Urinary bladder (tissue), 4 donors: Measurements from ENCODE around the gene TRMT112. TPM values are rescaled to one million over a fixed set of nuclear protein-coding genes. Genes with fewer than 3 reads are reported as not detected.

Source experiments
- DNase-seq: peaks from one replicate; pipeline ENCODE4 v3.0.0-alpha.2; 2015; ENCODE audit errors: extremely low spot score
- H3K27ac ChIP-seq: one replicate; pipeline ENCODE4 v1.5.1; 2013; ENCODE audit warnings: low read depth, mild to moderate bottlenecking, moderate library complexity
- H3K36me3 ChIP-seq: one replicate; pipeline ENCODE4 v1.6.1; 2013; ENCODE audit warnings: mild to moderate bottlenecking, moderate library complexity; ENCODE audit not compliant: insufficient read depth
- H3K4me1 ChIP-seq: one replicate; pipeline ENCODE4 v1.6.1; 2013; ENCODE audit warnings: mild to moderate bottlenecking, moderate library complexity; ENCODE audit not compliant: insufficient read depth
- H3K4me3 ChIP-seq: one replicate; pipeline ENCODE4 v1.5.1; 2013; ENCODE audit warnings: low read depth, low read length
- whole genome bisulfite sequencing: extraction: QIAGEN DNeasy Blood & Tissue Kit; methylation state at CpG from one replicate; pipeline ENCODE4 v1.1.7; 2013; 5-methylcytosine and 5-hydroxymethylcytosine counted together
- polyA plus RNA-seq: library from polyadenylated mRNA; stranded (reverse); fragments of 200-250 nt; gene quantifications from one replicate; pipeline ENCODE4 v1.2.3, GENCODE V29; 2013
- total RNA-seq: library from RNA; depleted of rRNA; stranded (reverse); fragments of >200 nt; gene quantifications from one replicate; pipeline ENCODE4 v1.2.3, GENCODE V29; 2014
- donor health status: healthy with polysubstance abuse.
- donor health status: healthy.

Gene TRMT112
- total and polyA plus RNA-seq, 2 donors: 124 to 245 TPM

DNA sequence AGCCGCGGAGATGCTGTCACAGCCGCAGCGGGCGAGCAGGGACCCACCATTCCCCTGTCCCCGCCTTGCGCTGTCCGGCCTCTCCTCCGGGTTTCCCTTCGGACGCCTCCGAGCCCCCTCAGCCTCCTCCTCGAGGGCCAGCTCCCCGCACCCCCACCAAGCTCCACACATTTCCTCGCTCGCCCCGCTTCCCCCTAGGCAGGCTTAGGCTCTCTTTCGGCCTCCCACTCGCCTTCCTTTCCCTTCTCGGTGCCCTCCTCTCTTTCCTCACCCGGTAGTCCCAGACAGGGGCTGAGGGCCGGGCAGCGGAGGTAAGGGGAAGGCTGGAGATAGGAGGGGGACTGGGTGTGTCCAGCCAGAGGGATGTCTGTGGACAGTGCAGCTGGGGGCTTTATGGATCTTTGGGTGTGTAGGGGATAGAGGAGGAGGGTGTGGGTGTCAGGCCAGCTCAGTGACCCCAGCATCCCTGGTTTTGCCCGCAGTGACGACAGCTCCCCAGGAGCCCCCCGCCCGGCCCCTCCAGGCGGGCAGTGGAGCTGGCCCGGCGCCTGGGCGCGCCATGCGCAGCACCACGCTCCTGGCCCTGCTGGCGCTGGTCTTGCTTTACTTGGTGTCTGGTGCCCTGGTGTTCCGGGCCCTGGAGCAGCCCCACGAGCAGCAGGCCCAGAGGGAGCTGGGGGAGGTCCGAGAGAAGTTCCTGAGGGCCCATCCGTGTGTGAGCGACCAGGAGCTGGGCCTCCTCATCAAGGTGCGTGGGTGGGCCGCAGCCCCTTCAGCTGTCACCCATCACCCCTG lies 24.7 kb downstream of the TRMT112 start:
- WGBS: 32% methylated on average over 42 of the region's 42 CpGs
- Histone ChIP-seq H3K4me3 (peak overlapping the region; percentile 35), H3K27ac (no peak overlapping the region), H3K36me3 (no peaks in the 10 kb centered on the region), H3K4me1 (peaks cover 3% of the 10 kb centered on the region)
- no peak for DNase-seq

DNA sequence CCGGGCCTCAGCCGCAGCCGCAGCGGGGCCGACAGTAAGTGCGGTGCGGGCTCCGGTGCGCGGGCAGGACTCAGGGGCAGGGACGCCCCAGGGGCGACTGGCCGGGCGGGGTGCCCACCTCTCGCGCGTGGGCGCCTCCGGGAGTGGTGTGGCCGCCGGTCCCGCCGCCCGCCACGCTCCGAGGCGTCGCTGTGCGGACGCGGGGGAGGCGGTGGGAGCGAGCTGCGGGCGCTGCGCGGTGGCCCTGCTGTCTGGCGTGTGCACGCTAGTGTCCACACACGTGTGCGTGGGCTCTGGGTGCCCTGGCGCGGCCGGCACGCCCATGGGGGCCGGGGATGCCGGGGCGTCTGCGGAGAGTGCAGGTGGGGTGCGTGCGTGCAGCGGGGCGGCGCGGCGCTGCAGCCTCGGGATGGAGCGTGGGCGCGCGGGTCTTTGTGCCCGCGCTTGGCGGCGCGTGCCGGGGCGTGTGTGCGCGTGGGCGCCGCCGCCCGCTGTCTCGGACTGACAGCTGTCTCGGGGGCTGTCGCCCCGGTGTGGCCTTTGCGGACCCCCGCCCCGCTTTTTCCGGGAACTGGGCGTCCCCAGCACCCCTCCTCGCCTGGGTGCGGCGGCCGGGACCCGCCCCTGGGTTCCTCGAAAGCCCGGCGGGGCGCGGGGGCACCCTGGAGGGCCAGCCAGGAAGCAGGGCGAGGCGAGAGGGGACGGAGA lies 25.5 kb downstream of the TRMT112 start:
- H3K4me1 ChIP-seq: peaks cover 3% of the 10 kb centered on the region
- DNase-seq: no peak
- H3K36me3 ChIP-seq: no peaks in the 10 kb centered on the region
- H3K4me3 ChIP-seq: peak overlapping the region; percentile 35
- H3K27ac ChIP-seq: no peak overlapping the region
- under 1% methylated on average over 96 of the region's 96 CpGs for WGBS

DNA sequence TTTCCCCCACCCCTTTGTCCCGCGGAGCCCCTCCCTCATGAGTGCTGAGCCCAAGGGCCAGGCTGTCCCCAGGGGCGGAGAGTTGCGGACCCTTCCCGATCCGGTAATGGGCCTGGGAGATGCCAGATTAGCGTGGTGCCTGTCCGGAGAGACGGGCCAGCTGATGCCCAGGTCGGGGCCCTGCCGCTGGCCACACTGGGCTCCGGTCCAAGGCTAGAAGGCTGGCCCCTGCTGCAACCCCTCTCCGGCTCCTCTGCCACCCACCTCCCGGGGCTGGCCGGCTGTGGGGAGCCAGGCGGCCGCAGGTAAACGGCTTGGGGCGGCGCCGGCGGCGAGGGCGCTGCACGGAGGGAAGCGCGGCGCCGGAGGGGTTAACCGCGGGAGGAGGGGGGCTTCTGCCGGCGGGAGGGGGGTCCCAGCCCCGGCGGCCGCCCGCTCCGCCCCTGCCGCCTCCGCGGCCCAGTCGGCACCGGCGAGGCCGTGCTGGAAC lies 26.1 kb downstream of the TRMT112 start, which contains the start of gene KCNK4:
Gene KCNK4, plus strand, starts transcription at position 41 of the 490 bp plus-strand sequence. CDS start 1,717 bp downstream, outside the sequence.
- H3K36me3 ChIP-seq: no peaks in the 10 kb centered on the region
- peaks cover 3% of the 10 kb centered on the region for H3K4me1 ChIP-seq
- H3K27ac ChIP-seq: no peak within 1 kb of the TSS
- peak within 1 kb of the TSS; percentile 35 for H3K4me3 ChIP-seq
- no peak for DNase-seq
- 3% methylated on average over 45 of the region's 45 CpGs for WGBS

DNA sequence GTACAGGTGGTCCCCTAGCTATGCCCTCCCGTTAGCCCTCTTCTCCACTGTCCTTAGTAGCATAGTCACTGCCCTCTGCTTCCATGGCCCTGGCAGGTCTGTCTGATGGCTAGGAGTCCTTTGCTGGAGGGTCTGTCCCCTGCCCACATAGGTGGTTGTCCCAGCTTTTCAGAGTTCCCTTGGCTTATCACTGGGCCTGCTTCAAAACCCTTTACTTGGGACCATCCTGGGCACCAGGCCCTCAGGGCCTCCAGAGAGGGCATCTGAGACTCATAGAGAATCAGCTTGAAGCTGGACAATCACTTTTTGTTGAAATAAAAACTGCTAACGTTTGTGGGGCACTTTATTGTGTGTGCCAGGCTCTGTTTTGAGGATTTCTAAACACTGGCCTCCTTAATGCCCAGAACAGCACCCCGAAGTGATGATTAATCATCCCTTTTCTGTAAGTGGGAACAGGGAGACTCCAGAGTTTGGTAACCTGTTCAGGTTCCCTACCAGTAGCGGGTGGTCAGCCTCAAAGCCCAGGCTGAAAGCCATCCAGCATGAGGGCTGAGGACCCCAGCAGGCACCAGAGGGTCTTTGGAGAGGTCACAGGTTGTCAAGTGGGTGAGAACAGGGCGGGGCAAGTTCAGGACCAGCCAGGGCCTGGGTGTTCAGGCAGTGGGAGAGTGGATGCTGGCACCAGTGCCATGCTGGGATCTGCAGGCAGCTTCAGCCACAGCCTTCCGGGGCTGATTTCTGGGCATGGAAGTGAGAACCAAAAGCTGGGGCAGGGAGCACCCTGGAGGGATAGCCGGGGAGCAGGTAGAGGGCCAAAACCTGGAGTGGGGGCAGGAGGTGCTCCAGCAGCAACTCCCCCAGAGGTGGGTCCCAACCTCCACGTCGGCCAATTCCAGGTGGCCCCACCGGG lies 26.8 kb downstream of the TRMT112 start:
- H3K4me1 ChIP-seq: peaks cover 3% of the 10 kb centered on the region
- WGBS: 54% methylated on average over 10 of the region's 10 CpGs
- DNase-seq: no peak

DNA sequence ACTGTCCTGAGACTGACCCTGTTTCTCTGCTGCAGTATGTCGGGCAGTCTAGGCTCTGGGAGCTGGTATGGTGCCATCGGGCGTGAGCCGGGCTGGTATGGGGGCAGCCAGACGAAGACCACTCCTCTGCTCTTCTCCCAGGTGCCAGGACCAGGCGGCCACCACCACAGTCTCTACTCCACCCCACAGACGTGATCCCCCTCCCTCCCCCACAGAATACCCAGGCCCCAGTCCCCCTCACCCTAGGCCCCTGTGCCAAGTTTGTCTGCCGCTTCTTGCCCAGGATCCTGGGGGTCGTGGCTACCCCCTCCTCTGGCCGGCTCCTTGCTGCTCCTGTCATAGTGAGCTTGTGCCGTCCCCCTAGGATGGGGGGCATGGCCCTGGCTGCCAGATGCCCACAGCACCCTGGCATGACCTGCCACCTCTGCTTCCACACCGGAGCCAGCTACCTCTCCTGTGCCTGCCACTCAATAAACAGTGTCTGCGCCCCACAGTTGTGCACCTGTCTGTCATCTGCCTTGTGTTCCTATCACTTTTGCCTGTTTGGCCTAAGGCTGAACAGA lies 28.3 kb downstream of the TRMT112 start:
- DNase-seq: no peak
- WGBS: 93% methylated on average over 13 of the region's 13 CpGs
- no peak overlapping the region for H3K4me3 ChIP-seq

More for the DNA sequence above, 26.8 kb downstream of the TRMT112 start:
- Histone ChIP-seq H3K36me3 (no peaks in the 10 kb centered on the region), H3K4me3 (no peak overlapping the region), H3K27ac (no peak overlapping the region)

DNA sequence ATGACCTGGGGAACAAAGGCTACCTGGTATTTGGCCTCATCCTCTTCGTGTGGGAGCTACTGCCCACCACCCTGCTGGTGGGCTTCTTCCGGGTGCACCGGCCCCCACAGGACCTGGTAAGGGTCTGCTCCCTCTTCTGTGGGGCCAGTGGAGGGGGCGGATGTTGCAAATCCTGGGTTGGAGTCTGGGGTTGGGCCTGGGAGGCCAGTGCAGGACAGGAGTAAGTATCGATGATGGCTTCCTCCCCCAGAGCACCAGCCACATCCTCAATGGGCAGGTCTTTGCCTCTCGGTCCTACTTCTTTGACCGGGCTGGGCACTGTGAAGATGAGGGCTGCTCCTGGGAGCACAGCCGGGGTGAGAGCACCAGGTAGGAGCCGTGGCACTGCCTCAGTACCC lies 29.0 kb downstream of the TRMT112 start:
- peaks cover 3% of the 10 kb centered on the region for H3K4me1 ChIP-seq
- no peak for DNase-seq
- 91% methylated on average over 9 of the region's 9 CpGs for WGBS
- H3K27ac ChIP-seq: no peak overlapping the region
- no peak overlapping the region for H3K4me3 ChIP-seq
- no peaks in the 10 kb centered on the region for H3K36me3 ChIP-seq

More for the DNA sequence above, 28.3 kb downstream of the TRMT112 start:
- H3K36me3 ChIP-seq: no peaks in the 10 kb centered on the region
- H3K4me1 ChIP-seq: peaks cover 3% of the 10 kb centered on the region
- H3K27ac ChIP-seq: no peak overlapping the region

DNA sequence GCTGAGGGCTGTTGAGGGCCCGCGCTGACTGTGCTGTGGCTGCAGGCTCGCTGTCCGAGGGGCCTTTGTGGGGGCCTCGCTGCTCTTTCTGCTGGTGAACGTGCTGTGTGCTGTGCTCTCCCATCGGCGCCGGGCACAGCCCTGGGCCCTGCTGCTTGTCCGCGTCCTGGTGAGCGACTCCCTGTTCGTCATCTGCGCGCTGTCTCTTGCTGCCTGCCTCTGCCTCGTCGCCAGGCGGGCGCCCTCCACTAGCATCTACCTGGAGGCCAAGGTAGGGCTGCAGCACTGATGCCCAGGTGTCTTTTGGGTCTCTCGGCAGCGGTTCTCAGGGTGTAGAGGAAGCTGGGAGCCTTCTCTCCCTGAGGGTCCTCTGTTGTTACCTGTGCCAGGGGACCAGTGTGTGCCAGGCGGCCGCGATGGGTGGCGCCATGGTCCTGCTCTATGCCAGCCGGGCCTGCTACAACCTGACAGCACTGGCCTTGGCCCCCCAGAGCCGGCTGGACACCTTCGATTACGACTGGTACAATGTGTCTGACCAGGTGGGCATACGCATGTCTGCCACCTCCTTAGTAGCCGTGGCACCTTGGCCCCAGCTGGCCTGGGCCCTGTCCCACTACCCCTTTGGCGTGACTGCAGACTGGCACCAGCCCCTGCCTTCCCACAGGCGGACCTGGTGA lies 29.5 kb downstream of the TRMT112 start:
- peaks cover 3% of the 10 kb centered on the region for H3K4me1 ChIP-seq
- H3K36me3 ChIP-seq: no peaks in the 10 kb centered on the region
- no peak overlapping the region for H3K27ac ChIP-seq
- 95% methylated on average over 33 of the region's 33 CpGs for WGBS
- DNase-seq: no peak
- H3K4me3 ChIP-seq: no peak overlapping the region

DNA sequence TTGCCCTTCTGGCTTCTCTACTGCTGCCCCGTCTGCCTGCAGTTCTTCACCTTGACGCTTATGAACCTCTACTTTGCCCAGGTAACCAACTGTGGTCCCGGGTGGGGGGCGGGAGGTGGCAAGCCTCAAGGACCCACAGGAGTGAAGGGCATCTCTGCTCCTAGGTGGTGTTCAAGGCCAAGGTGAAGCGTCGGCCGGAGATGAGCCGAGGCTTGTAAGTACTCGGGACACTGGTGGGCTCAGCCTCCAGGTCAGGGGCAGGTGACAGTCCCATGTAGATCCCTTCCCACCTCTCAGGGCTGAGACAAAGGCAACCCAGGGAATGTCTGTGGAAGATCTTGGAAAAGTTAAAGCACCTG lies 30.6 kb downstream of the TRMT112 start:
- WGBS: 87% methylated on average over 9 of the region's 9 CpGs
- H3K4me3 ChIP-seq: no peak overlapping the region
- no peaks in the 10 kb centered on the region for H3K36me3 ChIP-seq
- no peak for DNase-seq
- no peaks in the 10 kb centered on the region for H3K4me1 ChIP-seq
- H3K27ac ChIP-seq: no peak overlapping the region

DNA sequence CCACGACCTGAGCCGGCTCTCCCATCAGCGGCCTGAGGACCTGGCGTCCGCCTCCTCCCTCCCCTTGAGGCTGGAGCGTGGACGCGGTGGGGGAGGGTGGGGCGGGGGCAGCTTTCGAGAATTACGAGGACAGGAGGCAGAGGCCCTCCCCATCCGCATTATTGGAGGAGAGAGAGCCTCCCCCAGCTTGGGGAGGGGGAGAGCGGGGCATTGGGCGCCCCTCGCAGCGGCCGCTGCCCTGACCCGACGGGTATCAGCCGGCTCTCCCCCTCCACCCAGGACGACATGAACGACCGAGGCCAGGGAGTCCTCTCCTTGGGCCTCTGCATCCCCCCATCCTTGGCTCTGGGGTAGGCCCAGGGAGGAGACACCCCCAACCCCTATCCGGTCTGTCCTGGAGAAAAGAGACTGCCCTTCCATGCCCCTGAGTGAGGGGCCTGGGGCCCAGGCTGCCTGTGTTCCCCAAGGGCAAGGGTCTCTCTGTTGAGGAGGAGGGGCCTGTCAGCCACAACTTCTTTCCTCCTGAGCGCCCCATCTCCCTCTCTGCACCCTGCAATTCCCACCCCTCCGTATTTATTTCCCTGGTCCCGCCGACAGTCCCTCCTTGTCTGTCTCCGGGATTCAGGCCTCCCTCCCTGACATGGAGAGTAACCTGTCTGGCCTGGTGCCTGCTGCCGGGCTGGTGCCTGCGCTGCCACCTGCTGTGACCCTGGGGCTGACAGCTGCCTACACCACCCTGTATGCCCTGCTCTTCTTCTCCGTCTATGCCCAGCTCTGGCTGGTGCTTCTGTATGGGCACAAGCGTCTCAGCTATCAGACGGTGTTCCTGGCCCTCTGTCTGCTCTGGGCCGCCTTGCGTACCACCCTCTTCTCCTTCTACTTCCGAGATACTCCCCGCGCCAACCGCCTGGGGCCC lies 31.2 kb downstream of the TRMT112 start:
- Histone ChIP-seq H3K27ac (no peak overlapping the region), H3K4me3 (peak overlapping the region; percentile 75), H3K4me1 (no peaks in the 10 kb centered on the region), H3K36me3 (no peaks in the 10 kb centered on the region)
- WGBS: 25% methylated on average over 40 of the region's 40 CpGs
- no peak for DNase-seq

DNA sequence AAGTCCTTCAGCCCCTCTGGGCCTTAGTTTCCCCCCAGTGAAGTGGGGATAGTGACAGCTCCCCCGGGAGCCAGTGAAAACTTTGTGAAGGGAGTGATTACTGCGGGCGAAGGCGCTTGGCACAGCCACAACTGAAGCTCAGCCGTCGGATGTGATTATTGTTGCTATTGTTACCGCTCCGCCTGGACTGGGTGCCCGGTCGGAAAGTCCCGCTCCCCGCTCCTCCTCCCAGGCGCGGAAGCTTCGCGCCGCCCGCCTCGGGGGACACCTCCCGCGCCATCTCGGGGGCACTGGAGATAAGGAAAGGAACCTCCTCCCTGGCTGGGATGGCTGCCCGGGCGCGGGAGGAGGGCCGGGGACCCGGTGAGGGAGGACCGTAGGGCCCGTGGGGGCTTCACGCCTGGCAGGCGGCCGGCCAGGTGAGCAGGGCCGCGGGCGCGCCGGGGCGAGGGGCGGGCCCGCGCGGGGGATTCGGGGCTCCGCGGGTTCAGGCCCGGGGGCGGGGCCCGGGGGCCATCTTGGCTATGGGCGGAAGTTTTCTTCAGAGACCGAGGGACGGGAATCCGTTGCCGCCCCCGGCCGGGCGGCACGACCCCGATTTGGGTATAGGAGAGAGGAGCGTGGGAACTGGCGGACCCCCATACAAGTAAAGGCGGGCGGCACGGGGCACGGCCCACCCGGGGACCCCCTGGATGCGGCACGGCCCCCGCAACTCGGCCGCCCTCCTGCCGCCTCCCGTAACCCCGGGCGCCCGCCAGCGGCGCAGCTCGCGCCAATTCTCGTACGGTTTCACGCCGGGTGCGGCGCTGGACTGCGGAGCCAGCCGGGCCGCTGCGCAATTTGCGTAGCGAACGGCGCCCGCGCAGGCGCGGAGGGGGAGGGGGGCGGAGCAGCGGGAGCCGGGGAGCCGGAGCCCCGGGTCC lies 32.1 kb downstream of the TRMT112 start, which contains the start of gene GPR137:
Gene GPR137, plus strand, starts transcription at position 887 of the 923 bp plus-strand sequence. CDS start 677 bp downstream, outside the sequence.
- peak within 1 kb of the TSS; percentile 96 for H3K27ac ChIP-seq
- WGBS: under 1% methylated on average over 100 of the region's 102 CpGs
- DNase-seq: no peak
- no peaks in the 10 kb centered on the region for H3K36me3 ChIP-seq
- no peaks in the 10 kb centered on the region for H3K4me1 ChIP-seq
- peak within 1 kb of the TSS; percentile 75 for H3K4me3 ChIP-seq
